Measurements from ENCODE around the gene FOXD4L3. TPM values are rescaled to one million over a fixed set of nuclear protein-coding genes. Genes with fewer than 3 reads are reported as not detected.

Gene FOXD4L3
- total RNA-seq, 1 donor from 2014 or later, result not detected

Other genes with a start within 250 kb of the FOXD4L3 start
- 15.2 TPM for gene ZNG1C, start 60.9 kb upstream of the FOXD4L3 start, total RNA-seq (ENCODE audit: unreplicated experiment)
- gene PGM5, start 53.7 kb downstream of the FOXD4L3 start, total RNA-seq (ENCODE audit: unreplicated experiment), result 1.2 TPM
- not detected for gene TMEM252, start 238.0 kb downstream of the FOXD4L3 start, total RNA-seq (ENCODE audit: unreplicated experiment)